ENCODE data around the gene MYMK. TPM values are rescaled to one million over a fixed set of nuclear protein-coding genes. Genes with fewer than 3 reads are reported as not detected.

MYMK gene
- total and polyA plus RNA-seq, 2 of the 8 experiments (the other 6 are each of a cell fraction or from before 2014, with no cell fraction given) = not detected

GRCh38 chr9:133522073-133522910 is 2.5 kb downstream of the MYMK start:
- Histone ChIP-seq H3K9me3 (ENCODE audit: insufficient read depth in 2 of 2, low read depth in 1 of 2, low read length in 1 of 2) (no peaks in the 10 kb centered on the region), H2BK15ac (ENCODE audit: low read length) (peak overlapping the region; percentile 1; the same call in 1 of the 2 replicates), H2BK120ac (replicated peaks; ENCODE audit: low read depth, low read length) (no peak overlapping the region), H3K27me3 (replicated peaks in 1 of 4; ENCODE audit: control insufficient read depth in 3 of 4, extremely low read depth in 1 of 4, insufficient read depth in 3 of 4, low read length in 3 of 4) (no peaks in the 10 kb centered on the region; a peak in 1 of 7 replicates), H3K9ac (replicated peaks in 1 of 4; ENCODE audit: extremely low read depth in 1 of 4, low read depth in 3 of 4, low read length in 3 of 4) (no peak overlapping the region), H3K79me2 (ENCODE audit: control insufficient read depth in 1 of 2, insufficient read depth in 2 of 2, low read length in 2 of 2) (no peaks in the 10 kb centered on the region), H3K18ac (ENCODE audit: extremely low read depth, low read length) (no peak overlapping the region; the same call in 1 of the 2 replicates), H4K20me1 (replicated peaks in 1 of 2; ENCODE audit: control insufficient read depth in 1 of 2, insufficient read depth in 2 of 2, low read length in 2 of 2) (no peaks in the 10 kb centered on the region), H2BK12ac (ENCODE audit: low read depth, low read length) (no peak overlapping the region), H4K8ac (ENCODE audit: extremely low read depth, insufficient read depth, low read length) (peak overlapping the region; percentile 29; the same call in 1 of the 2 replicates), H3K23ac (ENCODE audit: insufficient read length) (no peak overlapping the region), H2BK5ac (ENCODE audit: low read depth, low read length) (no peak overlapping the region), H4K5ac (ENCODE audit: insufficient read length, low read depth, low read length) (no peak overlapping the region), H2AFZ (ENCODE audit: low read length) (no peak overlapping the region), H3K14ac (ENCODE audit: insufficient read length) (no peak overlapping the region), H3K4me2 (ENCODE audit: insufficient read depth in 1 of 2, low read depth in 2 of 2, low read length in 2 of 2) (no peak overlapping the region), H4K91ac (replicated peaks; ENCODE audit: insufficient read length, low read length) (no peak overlapping the region), H3K79me1 (ENCODE audit: low read depth, low read length) (no peaks in the 10 kb centered on the region), H2BK20ac (ENCODE audit: low read length) (no peak overlapping the region), H3K4me1 (replicated peaks in 1 of 4; ENCODE audit: control insufficient read depth in 3 of 4, insufficient read depth in 4 of 4, low read length in 3 of 4) (peaks cover 4 to 14% (median 13%) of the 10 kb centered on the region in 4 experiments), H3K23me2 (ENCODE audit: low read depth, low read length) (no peaks in the 10 kb centered on the region; the same call in 1 of the 2 replicates), H3K36me3 (ENCODE audit: control insufficient read depth in 2 of 4, insufficient read depth in 4 of 4, low read length in 3 of 4) (no peaks in the 10 kb centered on the region), H3K4me3 (ENCODE audit: extremely low read depth in 1 of 4, insufficient read depth in 2 of 4, low read depth in 3 of 4, low read length in 4 of 4) (no peak overlapping the region), H3K4ac (replicated peaks; ENCODE audit: insufficient read length, low read depth, low read length) (no peak overlapping the region), H3K27ac (ENCODE audit: low read depth, low read length) (no peak overlapping the region), H2AK5ac (ENCODE audit: low read depth, low read length) (no peak overlapping the region), H3K56ac (replicated peaks; ENCODE audit: insufficient read length, low read depth, low read length) (no peak overlapping the region)
- FAIRE-seq = no peak
- DNase-seq (ENCODE audit: low read depth in 1 of 2, low spot score in 2 of 2) = no peak
- WGBS, 2 experiments (ENCODE audit: extremely low coverage in 1 of 2, insufficient coverage in 1 of 2, insufficient read length in 1 of 2, insufficient replicate concordance in 2 of 2, low coverage in 1 of 2, low lambda C conversion rate in 2 of 2, missing lambda C conversion rate in 1 of 2) = 86% methylated on average over 13 of the region's 14 CpGs; no CpG with 5 or more reads in 1 of the 2 experiments
- ChIA-PET CTCF (ENCODE audit: partially characterized antibody) (interaction anchor here (0.6 to 2.1 kb wide), 8 partner anchors 9 to 113 kb away, joined by 3 to 7 read pairs (median 4); partner anchors contain the start of gene ADAMTSL2), POLR2A (ENCODE audit: partially characterized antibody) (interaction anchor here (0.6 kb wide), 1 partner anchor 133 kb away, joined by 3 read pairs; no protein-coding TSS in a partner anchor)
- TF ChIP-seq GABPA (IDR thresholded peaks at IDR 0.05; ENCODE audit: borderline replicate concordance, insufficient read depth, low read length) = no peak
- no peak for TF ChIP-seq HDAC2 (IDR thresholded peaks at IDR 0.05; ENCODE audit: borderline replicate concordance in 1 of 2, low read depth in 2 of 2, low read length in 2 of 2)
- no peak for TF ChIP-seq CEBPB (IDR thresholded peaks at IDR 0.05; ENCODE audit: low read depth, low read length)
- no peak for TF ChIP-seq CHD2 (IDR thresholded peaks at IDR 0.05; ENCODE audit: low read length)
- TF ChIP-seq ZNF274 (IDR thresholded peaks at IDR 0.05; ENCODE audit: borderline replicate concordance, extremely low read depth, low read length) = no peak
- no peak for TF ChIP-seq SAP30 (IDR thresholded peaks at IDR 0.05; ENCODE audit: insufficient read depth, insufficient replicate concordance, low read length)
- TF ChIP-seq SUZ12 (IDR thresholded peaks at IDR 0.05; ENCODE audit: low read length) = no peak
- no peak for TF ChIP-seq GTF2F1 (IDR thresholded peaks at IDR 0.05; ENCODE audit: borderline replicate concordance, low read depth, low read length)
- no peak for TF ChIP-seq EZH2 (IDR thresholded peaks at IDR 0.05; ENCODE audit: low read depth, low read length, severe bottlenecking)
- no peak for TF ChIP-seq PHF8 (conservative IDR thresholded peaks at IDR 0.05; ENCODE audit: low read depth, low read length)
